Brain microvascular endothelial cell (primary cell): ENCODE data around the gene KCTD8.

ENCODE experiments used
- DNase-seq: peaks from one replicate; pipeline ENCODE4 v3.0.0-alpha.2; 2020
- H3K27ac ChIP-seq: fragments of 250-450 bp; sonication (Bioruptor Pico); 2 replicates; pipeline ENCODE4 v1.5.1; 2020; ENCODE audit warnings: mild to moderate bottlenecking, moderate library complexity
- H3K27me3 ChIP-seq: fragments of 250-450 bp; sonication (Bioruptor Pico); replicated peaks from 2 replicates; pipeline ENCODE4 v1.5.1; 2020; ENCODE audit warnings: mild to moderate bottlenecking
- H3K36me3 ChIP-seq: fragments of 250-450 bp; sonication (Bioruptor Pico); replicated peaks from 2 replicates; pipeline ENCODE4 v1.5.1; 2020; ENCODE audit warnings: mild to moderate bottlenecking
- H3K4me3 ChIP-seq: 2 replicates; pipeline ENCODE4 v1.5.1; 2011; ENCODE audit warnings: low read depth, mild to moderate bottlenecking, control low read depth, low read length, moderate library complexity
- CTCF ChIP-seq: IDR thresholded peaks from 2 replicates; pipeline ENCODE4 v1.5.1; 2011; ENCODE audit warnings: low read depth, mild to moderate bottlenecking, moderate library complexity, low read length, control low read depth, inconsistent platforms; ENCODE audit errors: missing control alignments
- in situ Hi-C: cut with HindIII; loops from 2 replicates; pipeline ENCODE4 v1.10.0; 2017; ENCODE audit warnings: low sequenced_read_pairs, low pct_ligation_motif_present

The KCTD8 gene

GRCh38 chr4:44165938-44166337, 282.7 kb downstream of the KCTD8 start:
- in situ Hi-C loops = no loop called here
- Histone ChIP-seq H3K36me3 (no peaks in the 10 kb centered on the region), H3K27ac (no peak overlapping the region), H3K27me3 (no peaks in the 10 kb centered on the region), H3K4me3 (no peak overlapping the region)
- DNase-seq = no peak
- no peak for TF ChIP-seq CTCF

GRCh38 chr4:44162538-44163270, 285.9 kb downstream of the KCTD8 start:
- H3K27ac ChIP-seq = no peak overlapping the region
- H3K4me3 ChIP-seq = no peak overlapping the region
- no peak for DNase-seq
- no peak for TF ChIP-seq CTCF
- in situ Hi-C loops = no loop called here
- no peaks in the 10 kb centered on the region for H3K36me3 ChIP-seq
- H3K27me3 ChIP-seq = no peaks in the 10 kb centered on the region

- in situ Hi-C loops = no loop called here
- H3K27me3 ChIP-seq = no peaks in the 10 kb centered on the region
- no peak for TF ChIP-seq CTCF
- no peak overlapping the region for H3K27ac ChIP-seq
- H3K4me3 ChIP-seq = no peak overlapping the region
- no peaks in the 10 kb centered on the region for H3K36me3 ChIP-seq
- DNase-seq = no peak
Measured at GRCh38 chr4:44161756-44162155, 286.9 kb downstream of the KCTD8 start.

- Histone ChIP-seq H3K4me3 (no peak overlapping the region), H3K27me3 (no peaks in the 10 kb centered on the region), H3K36me3 (no peaks in the 10 kb centered on the region), H3K27ac (no peak overlapping the region)
- TF ChIP-seq CTCF = no peak
- no peak for DNase-seq
- in situ Hi-C loops = no loop called here
Measured at GRCh38 chr4:44160776-44161367, 287.7 kb downstream of the KCTD8 start.

- TF ChIP-seq CTCF = no peak
- in situ Hi-C loops = no loop called here
- Histone ChIP-seq H3K36me3 (no peaks in the 10 kb centered on the region), H3K4me3 (no peak overlapping the region), H3K27ac (no peak overlapping the region), H3K27me3 (no peaks in the 10 kb centered on the region)
- DNase-seq = no peak
Measured at GRCh38 chr4:44159991-44160390, 288.6 kb downstream of the KCTD8 start.
